D341Med (cell line): ENCODE measurements around the gene COX17.
"Not testable (repeated sequence)": the region's sequence is repeated elsewhere in the genome, so short reads cannot be mapped to it uniquely, and the experiment has no call there.

Experiments used
- DNase-seq: peaks from one replicate; pipeline ENCODE4 v3.0.0; 2012; ENCODE audit warnings: low spot score

COX17 gene, protein sequence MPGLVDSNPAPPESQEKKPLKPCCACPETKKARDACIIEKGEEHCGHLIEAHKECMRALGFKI

GRCh38 chr3:119676771-119677640 is at the start of gene COX17:
Gene COX17 (minus strand): TSS chr3:119677406. CDS start chr3:119677310, 96 bp downstream.
- DNase-seq: peak; percentile 94

DNA sequence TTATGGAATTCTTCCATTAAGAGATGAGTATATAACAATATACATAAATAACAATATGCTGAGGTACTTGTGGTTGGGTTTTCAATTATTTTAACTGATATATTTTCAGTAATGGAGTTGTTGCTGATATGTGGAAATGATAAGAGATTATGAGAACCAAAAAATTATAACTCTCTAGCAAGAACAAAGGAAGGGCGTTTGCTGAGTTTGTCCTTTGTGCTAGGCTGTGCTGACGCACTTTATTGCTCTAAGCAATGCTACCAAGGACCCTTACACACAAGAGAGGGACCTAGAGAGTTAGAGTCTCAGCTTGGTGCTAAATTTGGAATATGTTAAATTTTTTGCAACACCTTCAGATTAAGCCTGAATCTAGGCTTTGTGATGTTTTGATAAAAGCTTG is 49.7 kb upstream of the COX17 start:
- DNase-seq: no peak

GRCh38 chr3:119723022-119723421 is 45.8 kb upstream of the COX17 start:
- DNase-seq: no peak

DNA sequence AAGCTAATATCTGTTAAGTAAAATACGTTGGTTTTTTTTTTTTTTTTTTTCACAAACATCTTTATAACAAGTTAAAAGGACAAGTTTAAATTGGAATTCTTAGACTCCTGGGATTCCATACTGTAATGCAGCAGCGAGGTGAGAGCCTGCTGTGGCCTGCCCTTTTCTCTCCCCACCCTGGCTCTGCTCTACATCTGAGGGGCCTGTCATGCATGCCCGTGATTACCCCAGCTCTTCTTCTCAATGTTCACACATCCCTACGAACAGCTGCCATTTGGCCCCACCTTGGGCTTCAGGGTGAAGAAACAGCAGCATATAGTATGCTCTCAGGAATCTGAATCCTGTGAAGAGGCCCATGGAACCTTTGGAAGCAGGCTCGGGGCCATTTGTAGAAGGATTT is 40.3 kb upstream of the COX17 start:
- no peak for DNase-seq

DNA sequence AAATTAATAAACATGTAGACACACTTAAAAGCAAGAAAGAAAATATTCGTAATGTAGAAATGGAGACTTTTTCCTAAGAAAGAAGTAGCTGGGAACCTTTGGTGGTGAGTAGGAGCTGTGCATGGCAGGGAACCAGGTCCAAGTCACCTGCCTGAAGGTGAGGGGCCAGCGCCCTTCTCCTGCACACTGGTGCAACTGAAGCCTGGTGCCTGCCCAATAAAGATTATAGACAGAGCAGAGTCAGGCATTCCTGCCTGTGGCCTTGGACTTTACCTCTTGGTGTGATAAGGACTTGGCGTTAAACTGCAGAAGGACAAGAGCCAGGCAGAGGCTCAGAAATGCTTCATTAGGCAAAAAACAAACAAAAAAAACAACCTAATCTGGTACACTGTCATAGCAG is 39.8 kb upstream of the COX17 start:
- no peak for DNase-seq

DNA sequence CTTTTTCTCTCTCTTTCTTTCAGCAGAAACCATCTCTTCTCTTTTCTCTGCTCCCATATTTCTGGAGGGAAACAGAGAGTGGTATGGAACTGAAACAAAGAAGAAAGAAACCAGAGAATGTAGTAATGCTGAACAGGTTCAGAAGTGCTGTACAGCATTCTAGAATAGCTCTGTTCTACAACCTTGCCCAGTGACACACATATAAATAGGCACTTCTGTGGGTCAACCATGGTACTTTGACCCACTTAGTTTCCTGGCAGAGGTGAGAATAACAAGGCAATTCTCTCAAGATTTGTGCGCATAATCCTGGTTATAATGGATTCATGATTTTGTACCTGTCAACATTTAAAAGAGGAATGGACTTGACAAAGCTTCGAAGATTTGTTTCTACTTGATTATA is 37.9 kb upstream of the COX17 start:
- no peak for DNase-seq

DNA sequence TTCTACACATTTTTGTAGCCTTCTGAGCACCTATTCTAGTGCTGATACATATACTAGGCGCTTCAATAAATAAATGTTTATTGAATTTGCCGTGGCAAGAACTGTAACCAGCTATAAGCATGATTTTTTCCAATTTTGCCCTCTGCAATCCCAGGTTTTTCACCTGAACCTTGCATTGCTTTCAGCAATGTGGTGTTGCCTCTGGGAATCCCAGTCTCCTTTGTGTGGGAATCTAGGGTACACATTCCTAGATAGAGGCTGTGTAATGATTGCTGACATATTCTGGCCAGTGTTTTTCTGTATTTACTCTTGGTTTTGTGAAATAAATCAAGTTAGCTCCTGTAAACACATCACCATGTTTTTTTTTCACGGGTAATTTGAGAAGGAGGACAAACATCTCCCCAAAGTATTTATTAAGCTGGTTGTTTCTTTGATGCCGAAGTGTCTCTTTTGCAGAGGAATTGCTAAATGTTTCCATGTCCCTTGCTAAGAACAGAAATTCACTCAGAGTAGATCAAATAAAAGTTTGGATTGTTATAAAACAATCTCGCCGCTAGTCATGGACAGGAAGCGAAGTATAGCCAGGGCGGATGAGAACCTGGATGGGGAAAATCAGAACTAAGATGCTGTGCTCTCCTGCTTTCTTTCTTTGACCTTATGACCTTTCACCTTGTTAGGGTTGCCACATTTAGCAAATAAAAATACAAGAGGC is 26.8 kb upstream of the COX17 start:
- DNase-seq: no peak

- DNase-seq: peak; percentile 92
Measured at GRCh38 chr3:119702530-119703527, 25.6 kb upstream of the COX17 start, which contains the start of gene CFAP91. Gene CFAP91 (plus strand): TSS chr3:119703022. CDS start chr3:119703099, 77 bp downstream.

DNA sequence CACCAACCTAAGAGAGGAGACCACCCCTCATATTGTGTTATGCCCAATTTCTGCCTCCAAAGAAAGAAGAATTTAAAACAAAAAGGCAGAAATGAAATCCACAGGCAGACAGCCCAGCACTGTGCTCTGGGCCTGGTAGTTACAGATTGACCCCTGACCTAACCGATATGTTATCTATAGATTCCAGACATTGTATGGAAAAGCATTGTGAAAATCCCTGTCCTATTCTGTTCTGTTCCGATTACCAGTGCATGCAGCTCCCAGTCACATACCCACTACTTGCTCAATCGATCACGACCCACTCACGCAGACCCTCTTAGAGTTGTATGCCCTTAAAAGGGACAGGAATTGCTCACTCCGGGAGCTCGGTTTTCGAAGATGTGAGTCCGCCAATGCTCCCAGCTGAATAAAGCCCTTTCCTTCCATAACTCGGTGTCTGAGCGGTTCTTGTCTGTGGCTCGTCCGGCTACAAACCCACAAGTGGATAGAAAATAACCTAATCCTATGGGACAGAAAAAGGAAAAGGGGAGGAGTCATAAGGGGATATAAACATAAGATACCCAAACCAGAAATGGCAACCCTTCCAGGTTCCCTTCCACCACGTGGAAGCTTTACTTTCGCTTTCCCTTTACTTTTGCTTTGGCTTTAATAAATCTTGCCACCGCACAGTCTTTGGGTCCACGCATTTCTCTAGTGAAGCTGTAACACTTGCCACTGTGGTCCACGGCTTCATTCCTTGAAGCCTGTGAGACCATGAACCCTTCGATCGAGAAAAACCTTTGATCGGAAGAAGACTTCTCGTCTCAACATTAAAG is 23.9 kb upstream of the COX17 start:
- DNase-seq: no peak

- DNase-seq: no peak
Measured at GRCh38 chr3:119700269-119700919, 23.2 kb upstream of the COX17 start.

DNA sequence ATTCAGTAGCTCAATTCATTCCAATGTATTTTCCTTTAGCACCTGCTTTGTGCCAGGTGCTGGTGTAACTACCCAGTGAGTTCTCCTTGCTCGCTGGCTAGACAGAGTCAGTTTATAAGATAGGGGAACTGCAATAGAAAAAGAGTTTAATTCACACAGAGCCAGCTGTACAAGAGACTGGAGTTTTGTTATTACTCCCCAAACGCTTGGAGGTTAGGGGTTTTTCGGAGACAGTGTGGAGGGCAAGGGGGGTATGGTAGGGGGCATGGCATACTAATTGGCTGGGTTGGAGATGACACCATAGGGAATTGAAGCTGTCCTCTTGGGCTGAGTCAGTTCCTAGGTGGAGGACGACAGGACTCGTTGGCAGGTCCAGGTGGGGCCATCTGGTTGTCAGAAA is 20.2 kb upstream of the COX17 start:
- DNase-seq: no peak

GRCh38 chr3:119695480-119695879 is 18.3 kb upstream of the COX17 start:
- DNase-seq: peak; percentile 26

GRCh38 chr3:119690043-119690656 is 12.9 kb upstream of the COX17 start:
- peak; percentile 53 for DNase-seq

DNA sequence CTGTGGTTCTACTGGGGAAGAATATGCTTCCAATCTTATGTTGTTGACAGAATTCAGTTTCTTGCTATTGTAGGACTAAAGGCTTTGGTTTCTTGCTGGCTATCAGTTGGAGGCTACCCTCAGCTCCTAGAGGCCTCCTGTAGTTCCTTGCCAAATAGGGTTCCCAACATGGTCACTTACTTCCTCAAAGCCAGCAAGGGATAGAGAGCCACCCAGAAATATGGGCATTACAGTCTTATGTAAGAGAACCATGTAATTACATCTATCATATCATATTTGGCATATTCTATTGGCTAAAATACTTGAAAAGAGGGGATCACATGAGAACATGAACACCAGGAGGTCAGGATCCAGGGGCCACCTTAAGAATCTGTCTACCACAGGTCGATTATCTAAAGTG is 6.2 kb upstream of the COX17 start:
- DNase-seq: no peak

GRCh38 chr3:119681279-119681678 is 4.1 kb upstream of the COX17 start:
- DNase-seq: peak; percentile 32

DNA sequence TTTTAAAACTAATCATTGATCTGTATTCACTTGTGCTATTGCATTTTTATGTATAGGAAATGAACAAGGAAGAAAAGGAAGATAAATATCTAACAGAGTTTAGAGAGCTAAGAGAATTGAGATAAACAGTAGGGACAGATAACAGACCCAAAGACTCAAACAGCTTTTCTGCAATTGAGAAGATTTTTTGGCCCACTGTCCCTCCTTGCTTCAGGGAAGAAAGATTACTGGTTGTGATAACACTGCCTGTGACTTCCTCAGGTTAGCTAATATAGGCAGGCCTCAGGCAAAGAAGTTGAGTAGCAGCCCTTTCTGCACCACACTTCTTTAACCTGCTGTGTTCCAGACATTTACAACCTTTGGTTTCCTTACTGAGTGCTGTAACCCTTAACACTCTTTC is 2.7 kb upstream of the COX17 start:
- no peak for DNase-seq

- DNase-seq: not testable (repeated sequence)
Measured at GRCh38 chr3:119678209-119678608, 1.0 kb upstream of the COX17 start.

- no peak for DNase-seq
Measured at GRCh38 chr3:119677641-119677934, 382 bp upstream of the COX17 start.

GRCh38 chr3:119676020-119676419 is 1.2 kb downstream of the COX17 start:
- DNase-seq: no peak

DNA sequence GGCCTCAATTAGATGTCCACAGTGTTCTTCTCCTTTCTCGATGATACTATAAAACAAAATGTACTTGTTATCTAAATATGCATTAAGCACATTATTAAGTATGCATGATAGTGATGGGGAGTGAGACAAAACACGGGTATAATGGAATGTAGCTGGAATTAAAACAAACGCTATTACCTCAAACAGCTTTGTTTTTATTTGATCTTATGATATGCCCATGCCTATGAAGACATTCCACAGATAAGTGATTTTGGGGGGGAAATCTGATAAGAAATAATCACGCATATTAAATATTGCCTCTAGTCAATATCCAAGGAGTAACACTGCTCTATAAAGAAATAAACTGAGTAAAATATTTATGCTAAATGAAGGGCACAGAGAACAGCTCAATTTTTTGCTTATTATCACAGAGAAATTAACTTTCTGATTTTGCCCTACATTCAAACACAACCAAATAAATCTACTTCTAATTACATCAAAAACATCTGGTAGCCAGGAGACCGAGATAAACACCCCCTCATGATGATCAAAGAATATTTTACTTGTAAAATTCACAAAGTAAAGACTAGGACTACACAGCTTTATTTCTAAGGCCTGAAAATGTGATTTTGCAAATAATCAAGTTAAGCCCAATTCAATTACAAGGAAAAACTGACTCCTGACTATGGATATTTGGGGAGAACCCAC is 1.9 kb downstream of the COX17 start:
- DNase-seq: no peak
